ENCODE measurements around the gene ADCY5.

DNA sequence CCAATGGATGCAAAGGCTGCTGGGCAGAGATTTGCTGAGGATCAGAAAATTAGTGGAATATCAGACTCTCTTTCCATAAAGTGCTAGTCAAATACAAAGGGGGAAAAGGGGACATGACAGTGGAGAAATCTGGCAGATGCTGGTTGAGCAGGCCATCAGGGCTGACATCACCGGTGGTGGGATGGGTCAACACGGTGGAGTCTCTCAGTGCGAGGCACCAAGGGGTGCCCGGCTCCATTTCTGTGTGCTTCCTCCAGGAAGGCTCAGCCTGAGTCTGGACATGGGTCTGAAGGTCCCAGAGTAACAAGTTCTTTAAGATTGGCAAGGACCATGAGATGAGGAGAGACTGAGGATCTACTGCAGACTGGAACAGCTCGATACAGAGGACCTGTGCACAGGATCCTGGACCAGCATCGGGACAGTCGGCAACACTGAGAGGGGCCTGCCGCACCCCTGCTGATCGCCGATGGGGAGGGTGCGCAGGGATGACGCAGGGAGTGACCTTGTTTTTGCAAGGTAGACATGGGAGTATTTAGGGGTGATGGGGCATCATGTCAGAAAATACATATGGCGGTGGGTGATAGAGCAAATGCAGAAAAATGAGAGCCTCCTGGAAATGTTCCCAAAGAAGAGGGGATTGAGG lies 154.5 kb downstream of the ADCY5 start:
- TF ChIP-seq ZNF274 (IDR thresholded peaks at IDR 0.05; ENCODE audit: low read depth, low read length), result no peak
- no peak for TF ChIP-seq YY1 (IDR thresholded peaks at IDR 0.05; ENCODE audit: insufficient read depth, insufficient read length)
- TF ChIP-seq SUZ12 (IDR thresholded peaks at IDR 0.05; ENCODE audit: extremely low read depth, insufficient read depth, insufficient read length), result no peak

Measured in NT2/D1 (cell line).